NCI-H774 (cell line): ENCODE data around the gene UVSSA.

Source experiments
- DNase-seq: peaks from one replicate; lab custom pipeline; 2025; lab: John Stamatoyannopoulos, UW

UVSSA gene

GRCh38 chr4:1349359-1350168 is 2.6 kb downstream of the UVSSA start:
- no peak for DNase-seq

GRCh38 chr4:1350169-1350520 is 3.1 kb downstream of the UVSSA start:
- no peak for DNase-seq

GRCh38 chr4:1351854-1352566 is 5.0 kb downstream of the UVSSA start:
- DNase-seq: peak; percentile 51

GRCh38 chr4:1352567-1352900 is 5.5 kb downstream of the UVSSA start:
- DNase-seq: no peak

- no peak for DNase-seq
Measured at GRCh38 chr4:1353186-1354055, 6.4 kb downstream of the UVSSA start.

- DNase-seq: no peak
Measured at GRCh38 chr4:1354136-1354982, 7.4 kb downstream of the UVSSA start.

GRCh38 chr4:1354983-1355275 is 7.9 kb downstream of the UVSSA start:
- no peak for DNase-seq

- DNase-seq: no peak
Measured at GRCh38 chr4:1355378-1355777, 8.4 kb downstream of the UVSSA start.

- no peak for DNase-seq
Measured at GRCh38 chr4:1356181-1356998, 9.4 kb downstream of the UVSSA start.

- DNase-seq: no peak
Measured at GRCh38 chr4:1357356-1358248, 10.6 kb downstream of the UVSSA start.

- no peak for DNase-seq
Measured at GRCh38 chr4:1358421-1359143, 11.6 kb downstream of the UVSSA start.

- no peak for DNase-seq
Measured at GRCh38 chr4:1359144-1359501, 12.1 kb downstream of the UVSSA start.

- no peak for DNase-seq
Measured at GRCh38 chr4:1359976-1360375, 13.0 kb downstream of the UVSSA start.

- DNase-seq: no peak
Measured at GRCh38 chr4:1360423-1361283, 13.6 kb downstream of the UVSSA start.

- no peak for DNase-seq
Measured at GRCh38 chr4:1361431-1361830, 14.4 kb downstream of the UVSSA start.

- no peak for DNase-seq
Measured at GRCh38 chr4:1362046-1362445, 15.0 kb downstream of the UVSSA start.

GRCh38 chr4:1362521-1362920 is 15.5 kb downstream of the UVSSA start:
- DNase-seq: no peak

GRCh38 chr4:1363513-1363912 is 16.5 kb downstream of the UVSSA start:
- DNase-seq: no peak

- no peak for DNase-seq
Measured at GRCh38 chr4:1364217-1364616, 17.2 kb downstream of the UVSSA start.
